ENCODE measurements around the gene ASB15.
A peak's percentile ranks its signal among the peaks of the same experiment; 100 is the strongest.
"Not testable (repeated sequence)": the region's sequence is repeated elsewhere in the genome, so short reads cannot be mapped to it uniquely, and the experiment has no call there.

The ASB15 gene
- 0 to 0.12 (median 0) reads per million in 4 donors for total RNA-seq

GRCh38 chr7:123601530-123601929 lies at the start of gene ASB15:
TSS of gene ASB15 (plus strand) at chr7:123601821. CDS start at chr7:123614503, 12,682 bp downstream.
- DNase-seq, result no peak

- not testable (repeated sequence) for DNase-seq
These were observed 49.5 kb upstream of the ASB15 start for GRCh38 chr7:123552134-123552533.

- DNase-seq, result no peak
These were observed 49.0 kb upstream of the ASB15 start for GRCh38 chr7:123552641-123553040.

- no peak for DNase-seq
These were observed 48.5 kb upstream of the ASB15 start for GRCh38 chr7:123553159-123553558.

GRCh38 chr7:123555484-123555883 lies 46.1 kb upstream of the ASB15 start:
- DNase-seq, result no peak

GRCh38 chr7:123557016-123557397 lies 44.6 kb upstream of the ASB15 start:
- no peak for DNase-seq

GRCh38 chr7:123557398-123558288 lies 44.0 kb upstream of the ASB15 start, which contains the start of gene NDUFA5:
TSS of gene NDUFA5 (minus strand) at chr7:123557818. CDS start at chr7:123557795, 23 bp downstream.
- peak; percentile 90 to 98 (median 97) for DNase-seq

GRCh38 chr7:123558289-123558874 lies 43.2 kb upstream of the ASB15 start:
- DNase-seq, result no peak

- no peak for DNase-seq
These were observed 39.5 kb upstream of the ASB15 start for GRCh38 chr7:123562121-123562520.

GRCh38 chr7:123569352-123570010 lies 32.1 kb upstream of the ASB15 start:
- DNase-seq, result no peak

GRCh38 chr7:123570390-123571182 lies 31.0 kb upstream of the ASB15 start:
- DNase-seq, result no peak

GRCh38 chr7:123571187-123571586 lies 30.4 kb upstream of the ASB15 start:
- no peak for DNase-seq

- DNase-seq, result no peak
These were observed 29.9 kb upstream of the ASB15 start for GRCh38 chr7:123571684-123572083.

- DNase-seq, result no peak
These were observed 28.3 kb upstream of the ASB15 start for GRCh38 chr7:123573341-123573740.

GRCh38 chr7:123573896-123574467 lies 27.6 kb upstream of the ASB15 start:
- no peak for DNase-seq

- no peak for DNase-seq
These were observed 22.2 kb upstream of the ASB15 start for GRCh38 chr7:123579416-123579815.

- DNase-seq, result peak in 1 of 5 donors; percentile 3
These were observed 21.0 kb upstream of the ASB15 start for GRCh38 chr7:123580406-123581161.

GRCh38 chr7:123581162-123581459 lies 20.5 kb upstream of the ASB15 start:
- DNase-seq, result no peak

GRCh38 chr7:123583821-123584220 lies 17.8 kb upstream of the ASB15 start:
- DNase-seq, result no peak

- no peak for DNase-seq
These were observed 13.2 kb upstream of the ASB15 start for GRCh38 chr7:123588376-123588775.

- DNase-seq, result no peak
These were observed 6.8 kb upstream of the ASB15 start for GRCh38 chr7:123594813-123595241.

GRCh38 chr7:123598657-123599056 lies 3.0 kb upstream of the ASB15 start:
- no peak for DNase-seq
